Stimulated activated CD4-positive, alpha-beta T cell treated with anti-CD3 and anti-CD28 coated beads, Interleukin-12 subunit alpha, Interleukin-12 subunit beta, amount 100 ng/mL, for 4 hours (primary cell): ENCODE results near the gene CBLC.
"Not testable (repeated sequence)": the region's sequence is repeated elsewhere in the genome, so short reads cannot be mapped to it uniquely, and the experiment has no call there.

ENCODE experiments used
- DNase-seq: peaks from one replicate; pipeline ENCODE4 v3.0.0-alpha.2; 2020

CBLC gene

GRCh38 chr19:44822177-44822576 is 44.5 kb downstream of the CBLC start:
- DNase-seq, result no peak

GRCh38 chr19:44822670-44823372 is 45.1 kb downstream of the CBLC start:
- no peak for DNase-seq

GRCh38 chr19:44823373-44823698 is 45.6 kb downstream of the CBLC start:
- no peak for DNase-seq

- DNase-seq, result no peak
Observed at GRCh38 chr19:44824761-44825160, 47.1 kb downstream of the CBLC start.

- DNase-seq, result not testable (repeated sequence)
Observed at GRCh38 chr19:44832875-44833274, 55.2 kb downstream of the CBLC start.

- DNase-seq, result not testable (repeated sequence)
Observed at GRCh38 chr19:44834399-44834798, 56.7 kb downstream of the CBLC start.

- DNase-seq, result no peak
Observed at GRCh38 chr19:44839276-44839675, 61.6 kb downstream of the CBLC start.

GRCh38 chr19:44840811-44841210 is 63.1 kb downstream of the CBLC start:
- DNase-seq, result no peak

GRCh38 chr19:44841231-44841630 is 63.5 kb downstream of the CBLC start:
- DNase-seq, result no peak

GRCh38 chr19:44845286-44845611 is 67.6 kb downstream of the CBLC start:
- no peak for DNase-seq

GRCh38 chr19:44845612-44846454 is 68.1 kb downstream of the CBLC start, which contains the start of gene NECTIN2:
TSS of gene NECTIN2 (plus strand) at chr19:44846297. CDS start at chr19:44846526, 229 bp downstream.
- DNase-seq, result peak; percentile 86

- no peak for DNase-seq
Observed at GRCh38 chr19:44846455-44847143, 68.9 kb downstream of the CBLC start.

GRCh38 chr19:44847144-44848035 is 69.7 kb downstream of the CBLC start:
- DNase-seq, result no peak

GRCh38 chr19:44848036-44848811 is 70.5 kb downstream of the CBLC start:
- no peak for DNase-seq

- DNase-seq, result no peak
Observed at GRCh38 chr19:44848812-44849447, 71.2 kb downstream of the CBLC start.
